ENCODE measurements around the gene KPNA1. TPM values are rescaled to one million over a fixed set of nuclear protein-coding genes. Genes with fewer than 3 reads are reported as not detected.
A peak's percentile ranks its signal among the peaks of the same experiment; 100 is the strongest.

Gene KPNA1
- total RNA-seq, 1 experiment from 2014 or later = 64.3 TPM

GRCh38 chr3:122387709-122388108, 127.0 kb downstream of the KPNA1 start:
- POLR2A ChIA-PET (ENCODE audit: unreplicated experiment) = no interaction called here
- Histone ChIP-seq H3K4me2 (ENCODE audit: low read length) (no peak overlapping the region), H3K27ac (ENCODE audit: low read length) (no peak overlapping the region), H3K4me3 (ENCODE audit: low read length) (no peak overlapping the region), H3K79me2 (ENCODE audit: low read length) (peaks cover 64% of the 10 kb centered on the region), H2AFZ (ENCODE audit: low read length) (no peak overlapping the region), H3K36me3 (ENCODE audit: low read depth, low read length) (peaks cover 9% of the 10 kb centered on the region; the same call in 1 of the 2 replicates), H4K20me1 (ENCODE audit: low read length) (no peaks in the 10 kb centered on the region), H3K9me3 (ENCODE audit: low read length) (no peaks in the 10 kb centered on the region), H3K4me1 (ENCODE audit: insufficient read depth, low read length) (peaks cover 36% of the 10 kb centered on the region), H3K9ac (ENCODE audit: low read length) (no peak overlapping the region), H3F3A (ENCODE audit: low read length, unreplicated experiment) (no peaks in the 10 kb centered on the region), H3K27me3 (ENCODE audit: low read length) (no peaks in the 10 kb centered on the region), H3K9me2 (replicated peaks; ENCODE audit: low read length) (no peaks in the 10 kb centered on the region)
- CTCF ChIA-PET = no interaction called here
- ATAC-seq = no peak
- DNase-seq = no peak
- TF ChIP-seq EZH2 (IDR thresholded peaks at IDR 0.05; ENCODE audit: low read length, unreplicated experiment) (no peak), EZH2phosphoT487 (IDR thresholded peaks at IDR 0.05; ENCODE audit: borderline replicate concordance, low read length) (no peak), CTCF (conservative IDR thresholded peaks at IDR 0.05; ENCODE audit: low read depth, low read length) (no peak)
- intact Hi-C loops (cut with micrococcal nuclease) = no loop called here
- no TSS peak for BruUV-seq (replicated peaks)

- no peaks in the 10 kb centered on the region for H3F3A ChIP-seq (ENCODE audit: low read length, unreplicated experiment)
- H3K36me3 ChIP-seq (ENCODE audit: low read depth, low read length) = peaks cover 12% of the 10 kb centered on the region; the same call in 1 of the 2 replicates
- H4K20me1 ChIP-seq (ENCODE audit: low read length) = no peaks in the 10 kb centered on the region
- no peaks in the 10 kb centered on the region for H3K27me3 ChIP-seq (ENCODE audit: low read length)
- DNase-seq (peak; percentile 98), ATAC-seq (peak; percentile 90)
- H3K79me2 ChIP-seq (ENCODE audit: low read length) = peaks cover 90% of the 10 kb centered on the region
- TF ChIP-seq EZH2 (IDR thresholded peaks at IDR 0.05; ENCODE audit: low read length, unreplicated experiment) = no peak
- peak; percentile 83 for TF ChIP-seq CTCF (conservative IDR thresholded peaks at IDR 0.05; ENCODE audit: low read depth, low read length)
- TF ChIP-seq EZH2phosphoT487 (IDR thresholded peaks at IDR 0.05; ENCODE audit: borderline replicate concordance, low read length) = peak; percentile 70; the same call in 1 of the 2 replicates
- H3K27ac ChIP-seq (ENCODE audit: low read length) = peak within 1 kb of the TSS; percentile 40
- H3K9me3 ChIP-seq (ENCODE audit: low read length) = no peaks in the 10 kb centered on the region
- peak within 1 kb of the TSS; percentile 87 for H3K4me2 ChIP-seq (ENCODE audit: low read length)
- TSS peak; percentile 55 for BruUV-seq (replicated peaks)
- ChIA-PET POLR2A (ENCODE audit: unreplicated experiment) (interaction anchor here (0.5 to 1.7 kb wide), 14 partner anchors 9 to 973 kb away, joined by 3 to 14 read pairs (median 4); partner anchors contain the start of gene WDR5B), CTCF (interaction anchor here (0.6 to 1.4 kb wide), 5 partner anchors 9 to 335 kb away, joined by 3 to 26 read pairs (median 9); no protein-coding TSS in a partner anchor)
- H3K9me2 ChIP-seq (replicated peaks; ENCODE audit: low read length) = no peaks in the 10 kb centered on the region
- peak within 1 kb of the TSS; percentile 89 for H2AFZ ChIP-seq (ENCODE audit: low read length)
- intact Hi-C loops (cut with micrococcal nuclease) = loop anchor here (1.0 kb wide), 3 partner anchors 19 to 78 kb away; partner anchors contain the start of gene WDR5B
- H3K4me3 ChIP-seq (ENCODE audit: low read length) = peak within 1 kb of the TSS; percentile 90
- H3K9ac ChIP-seq (ENCODE audit: low read length) = peak within 1 kb of the TSS; percentile 90
- H3K4me1 ChIP-seq (ENCODE audit: insufficient read depth, low read length) = peaks cover 44% of the 10 kb centered on the region
Observed at GRCh38 chr3:122383771-122384697, 130.7 kb downstream of the KPNA1 start, which contains the start of gene FAM162A. TSS of gene FAM162A (plus strand) at chr3:122384182. CDS start at chr3:122384266, 84 bp downstream.

Data from PC-3 (cell line).